A673 (cell line): Measurements from ENCODE around the gene NSD2.

Experiments
- CTCF ChIP-seq: fragments of 300-800, 200-600 bp; sonication (generic); conservative IDR thresholded peaks from 2 replicates; pipeline ENCODE4 v1.5.1; 2017; ENCODE audit warnings: low read depth, mild to moderate bottlenecking, antibody characterized with exemption, low read length, moderate library complexity, mixed read lengths
- EZH2 ChIP-seq: fragments of 200-600 bp; sonication (generic); IDR thresholded peaks from 2 replicates; pipeline ENCODE4 v1.6.1; 2017; ENCODE audit warnings: borderline replicate concordance, low read depth, mild to moderate bottlenecking, mixed read lengths, antibody characterized with exemption, low read length; ENCODE audit not compliant: poor library complexity, severe bottlenecking

- no peak for TF ChIP-seq EZH2
- no peak for TF ChIP-seq CTCF
Measured at GRCh38 chr4:1901127-1901526, 29.9 kb downstream of the NSD2 start.
